ENCODE results near the gene SEZ6L2.
"Not testable (repeated sequence)": the region's sequence is repeated elsewhere in the genome, so short reads cannot be mapped to it uniquely, and the experiment has no call there.

SEZ6L2 gene

DNA sequence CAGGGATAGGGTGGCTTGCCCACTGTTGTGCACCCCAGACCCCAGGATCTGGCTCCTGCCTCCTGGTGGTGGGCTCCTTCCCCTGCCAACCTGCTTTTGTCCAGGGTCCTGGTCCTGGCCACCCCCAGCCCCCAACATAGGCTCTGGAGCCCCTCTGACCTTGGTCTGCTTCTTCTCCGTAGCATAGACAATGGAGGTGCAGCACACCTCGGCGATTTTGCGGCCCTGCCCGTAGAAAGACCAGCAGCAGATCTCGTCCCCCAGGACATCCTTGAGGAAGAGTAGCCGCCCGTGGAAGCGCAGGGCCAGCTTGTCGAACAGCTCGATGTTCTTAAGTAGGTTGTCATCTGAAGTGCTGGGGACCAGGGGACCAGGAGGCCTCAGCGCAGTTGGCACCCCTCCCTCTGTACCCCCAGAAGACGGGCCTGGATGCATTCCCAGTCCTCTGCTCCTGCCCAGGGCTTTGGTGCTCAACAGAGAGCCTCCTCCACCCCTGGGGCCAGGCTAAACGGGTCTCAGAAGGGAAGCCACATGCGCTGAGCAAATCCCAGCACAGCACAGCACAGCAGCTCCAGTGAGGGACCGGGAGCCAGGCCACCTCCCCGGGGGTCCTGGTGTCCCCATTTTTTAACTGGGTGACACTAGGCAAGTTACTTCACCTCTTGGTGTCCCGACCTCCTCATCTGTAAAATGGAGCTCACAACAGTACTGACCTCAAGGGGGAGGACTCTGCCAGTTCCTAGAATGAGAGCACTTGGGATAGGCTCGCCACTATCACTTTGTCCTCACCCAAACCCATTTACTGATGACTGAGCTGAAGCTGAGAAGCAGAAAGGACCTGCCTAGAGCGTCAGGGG, 11.7 kb upstream of the SEZ6L2 start:
- DNase-seq, result no peak

DNA sequence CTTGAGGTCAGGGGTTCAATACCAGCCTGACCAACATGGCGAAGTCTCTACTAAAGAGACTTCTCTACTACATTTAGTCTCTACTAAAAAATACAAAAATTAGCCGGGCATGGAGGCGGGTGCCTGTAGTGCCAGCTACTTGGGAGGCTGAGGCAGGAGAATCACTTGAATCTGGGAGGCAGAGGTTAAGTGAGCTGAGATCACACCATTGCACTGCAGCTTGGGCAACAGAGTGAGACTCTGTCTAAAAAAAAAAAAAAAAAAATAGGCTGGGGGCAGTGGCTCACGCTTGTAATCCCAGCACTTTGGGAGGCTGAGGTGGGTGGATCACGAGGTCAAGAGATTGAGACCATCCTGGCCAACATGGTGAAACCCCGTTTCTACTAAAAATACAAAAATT, 10.5 kb upstream of the SEZ6L2 start:
- DNase-seq, result not testable (repeated sequence)

DNA sequence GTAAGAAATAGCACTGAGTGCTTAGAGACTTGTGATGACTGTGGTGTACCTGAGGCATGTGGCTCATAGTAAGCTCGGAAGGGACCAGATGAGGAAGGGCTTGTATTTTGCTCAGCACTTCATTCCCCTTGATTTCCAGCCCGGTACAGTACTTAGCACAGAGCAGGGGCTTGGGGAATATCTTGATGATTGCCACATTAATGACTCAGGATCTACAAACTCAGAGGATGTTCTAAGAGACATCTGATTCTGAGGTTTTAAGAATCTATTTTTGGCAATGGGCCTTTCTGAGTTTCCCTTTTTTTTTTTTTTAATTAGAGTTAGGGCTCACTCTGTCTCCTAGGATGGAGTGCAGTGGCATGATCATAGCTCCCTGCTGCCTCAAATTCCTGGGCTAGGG, 10.0 kb upstream of the SEZ6L2 start:
- DNase-seq, result no peak

DNA sequence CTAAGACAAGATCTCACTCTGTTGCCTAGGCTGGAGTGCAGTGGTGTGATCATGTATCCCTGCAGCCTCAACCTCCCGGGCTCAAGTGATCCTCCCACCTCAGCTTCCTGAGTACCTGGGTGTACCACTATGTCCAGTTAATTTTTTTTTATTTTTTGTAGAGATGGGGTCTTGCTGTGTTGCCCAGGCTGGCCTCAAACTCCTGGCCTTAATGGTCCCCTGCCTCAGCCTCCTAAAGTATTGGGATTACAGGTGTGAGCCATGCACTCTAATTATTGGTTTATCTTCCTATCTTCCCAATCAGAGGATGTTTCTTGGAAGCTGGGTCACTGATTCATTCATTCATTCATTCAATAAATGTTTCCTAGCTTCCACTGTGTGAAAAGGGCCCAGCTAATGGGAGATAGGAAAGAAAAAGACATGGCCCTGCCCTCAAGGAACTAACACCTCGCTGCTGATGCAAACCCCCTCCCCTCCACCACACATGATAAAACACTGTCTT, 9.4 kb upstream of the SEZ6L2 start:
- no peak for DNase-seq

DNA sequence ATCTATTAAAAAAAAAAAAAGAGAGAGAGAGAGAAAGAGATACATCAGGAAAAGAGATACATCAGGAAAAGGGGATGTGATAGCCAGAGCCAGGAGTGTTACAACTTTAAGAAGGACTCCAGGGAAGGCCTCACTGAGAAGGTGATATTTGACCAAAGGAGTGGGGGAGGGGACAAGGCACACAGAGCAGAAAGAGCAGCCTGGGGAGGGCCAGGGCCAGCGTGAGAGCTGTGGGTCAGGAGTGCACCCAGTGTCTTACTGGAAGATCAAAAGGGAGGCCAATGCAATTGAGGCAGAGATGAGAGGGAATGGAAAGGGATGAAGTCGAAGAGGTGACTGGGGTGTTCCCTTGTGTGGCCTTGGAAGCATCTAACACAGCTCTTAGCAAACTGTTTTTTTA, 8.6 kb upstream of the SEZ6L2 start:
- DNase-seq, result no peak

DNA sequence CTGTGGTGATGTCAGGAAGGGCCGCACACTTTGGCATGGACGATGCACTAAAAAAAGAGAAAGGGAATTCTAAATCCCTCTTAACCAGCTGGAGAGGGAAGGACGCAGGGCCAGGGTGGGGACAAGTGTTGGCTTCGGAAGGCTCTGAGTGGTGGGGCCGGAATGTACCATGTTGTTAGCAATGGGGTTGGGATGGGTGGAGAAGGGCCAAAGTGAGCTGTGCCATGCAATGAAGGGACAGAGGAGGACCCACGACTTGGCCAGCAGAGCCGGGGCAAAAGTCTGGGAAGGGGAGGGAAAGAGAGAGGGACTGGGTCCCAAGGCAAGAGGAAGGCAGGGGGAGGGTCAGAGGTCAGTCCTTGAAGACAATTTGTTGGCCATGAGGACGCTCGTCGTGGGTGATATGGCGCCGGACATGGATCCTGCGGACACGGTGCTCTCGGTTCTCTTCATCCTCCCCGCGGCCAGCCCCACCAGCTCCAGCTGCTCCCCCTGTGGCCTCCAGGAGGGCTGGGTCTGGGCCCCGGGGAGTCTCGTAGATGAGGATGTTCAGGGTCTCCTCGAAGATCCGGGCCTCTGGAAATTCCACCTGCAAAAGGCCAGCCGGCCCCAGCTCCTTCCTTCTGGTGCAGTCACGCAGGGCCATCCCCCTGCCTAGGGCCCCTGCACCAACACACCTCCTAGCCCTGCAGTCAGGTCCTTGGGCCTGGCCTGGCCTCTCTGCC, 7.3 kb upstream of the SEZ6L2 start:
- DNase-seq, result no peak

DNA sequence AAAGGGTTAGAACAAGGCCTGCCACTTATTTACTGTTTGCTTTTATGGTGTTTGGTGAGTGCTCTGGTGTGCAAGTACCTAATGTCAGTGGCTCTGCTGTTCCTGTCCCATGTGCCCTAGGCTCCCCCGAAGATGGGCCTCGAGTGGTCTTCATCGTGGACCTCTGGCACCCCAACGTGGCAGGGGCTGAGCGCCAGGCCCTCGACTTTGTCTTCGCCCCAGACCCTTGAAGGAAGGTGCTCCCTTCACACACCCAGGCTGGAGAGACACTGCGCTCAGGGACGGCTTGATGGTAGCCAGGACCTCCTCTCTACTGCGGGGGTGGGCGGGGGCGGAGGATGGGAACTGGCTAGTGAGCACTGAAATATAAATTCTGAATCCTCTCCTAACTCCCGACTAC, 6.3 kb upstream of the SEZ6L2 start:
- no peak for DNase-seq

DNA sequence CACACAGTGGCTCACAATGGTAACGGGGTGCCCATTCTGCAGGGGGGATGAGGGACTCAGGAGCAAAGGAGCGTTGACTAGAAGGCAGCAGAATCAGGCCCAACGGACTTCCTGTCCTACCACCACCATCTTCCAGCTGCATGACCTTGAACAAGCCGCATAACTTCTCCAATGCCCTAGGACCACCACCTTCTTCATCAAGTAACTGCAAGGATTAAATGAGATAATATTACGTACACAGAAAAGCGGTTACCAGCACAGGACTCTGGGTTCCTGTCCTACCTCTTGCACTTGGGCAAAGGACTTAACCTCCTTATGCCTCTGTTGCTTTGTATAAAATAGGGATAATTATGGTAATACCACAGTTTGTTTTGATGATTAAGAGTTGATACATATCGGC, 5.6 kb upstream of the SEZ6L2 start:
- DNase-seq, result no peak

DNA sequence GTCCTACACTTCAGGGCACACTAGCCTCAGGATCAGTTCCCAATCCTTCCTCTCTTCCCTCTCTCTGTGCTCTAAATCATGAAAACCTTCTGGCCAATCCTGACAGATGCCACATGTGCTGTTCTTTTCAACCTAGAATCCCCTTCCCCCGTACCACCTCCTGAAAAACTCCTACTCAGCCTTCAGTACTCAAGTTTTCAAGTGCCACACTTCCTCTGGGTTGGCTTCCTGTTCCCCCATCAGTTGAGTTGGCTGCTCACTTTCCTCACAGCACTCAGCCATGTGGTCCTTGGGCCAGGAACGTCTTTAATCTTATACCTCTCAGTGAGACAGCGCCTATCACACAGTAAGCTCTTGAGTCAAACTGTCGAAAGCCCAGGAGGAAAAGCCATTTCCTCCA, 4.2 kb upstream of the SEZ6L2 start:
- DNase-seq, result no peak

DNA sequence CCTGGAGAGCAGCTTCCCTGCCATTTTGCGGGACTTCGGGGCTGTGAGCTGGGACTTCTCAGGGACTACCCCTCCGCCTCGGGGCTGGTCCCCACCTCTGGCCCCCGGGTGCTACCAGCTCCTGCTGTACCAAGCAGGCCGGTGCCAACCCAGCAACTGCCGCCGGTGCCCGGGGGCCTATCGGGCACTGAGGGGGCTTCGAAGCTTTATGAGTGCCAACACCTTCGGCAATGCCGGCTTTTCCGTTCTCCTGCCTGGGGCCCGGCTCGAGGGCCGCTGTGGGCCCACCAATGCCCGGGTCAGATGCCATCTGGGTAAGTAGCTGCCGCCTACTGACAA, 2.2 kb upstream of the SEZ6L2 start:
- no peak for DNase-seq

DNA sequence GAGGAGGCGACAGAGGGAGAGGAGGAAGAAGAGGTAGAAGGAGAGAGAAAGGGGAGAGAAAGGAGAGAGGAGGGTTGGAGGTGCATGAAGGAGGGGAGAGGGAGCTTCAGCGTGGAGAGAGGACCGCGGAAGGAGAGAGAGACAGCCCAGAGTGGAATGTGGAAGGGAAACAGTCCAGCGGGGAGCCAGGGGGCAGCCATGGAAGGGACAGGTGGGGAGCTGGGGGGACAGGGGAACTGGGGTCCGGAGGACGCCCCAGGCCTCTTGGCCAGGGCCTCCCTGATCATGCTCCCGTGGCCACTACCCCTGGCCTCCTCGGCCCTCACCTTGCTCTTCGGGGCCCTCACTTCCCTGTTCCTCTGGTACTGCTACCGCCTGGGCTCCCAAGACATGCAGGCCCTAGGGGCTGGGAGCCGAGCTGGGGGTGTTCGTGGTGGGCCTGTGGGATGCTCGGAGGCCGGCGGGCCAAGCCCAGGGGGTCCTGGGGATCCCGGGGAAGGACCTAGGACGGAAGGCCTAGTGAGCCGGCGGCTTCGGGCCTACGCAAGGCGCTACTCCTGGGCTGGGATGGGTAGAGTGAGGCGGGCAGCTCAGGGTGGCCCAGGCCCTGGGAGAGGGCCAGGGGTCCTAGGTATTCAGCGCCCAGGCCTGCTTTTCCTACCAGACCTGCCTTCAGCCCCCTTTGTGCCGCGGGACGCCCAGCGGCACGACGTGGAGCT, 1.7 kb upstream of the SEZ6L2 start:
- DNase-seq, result peak in 2 of 56 donors; percentile 18 to 33

DNA sequence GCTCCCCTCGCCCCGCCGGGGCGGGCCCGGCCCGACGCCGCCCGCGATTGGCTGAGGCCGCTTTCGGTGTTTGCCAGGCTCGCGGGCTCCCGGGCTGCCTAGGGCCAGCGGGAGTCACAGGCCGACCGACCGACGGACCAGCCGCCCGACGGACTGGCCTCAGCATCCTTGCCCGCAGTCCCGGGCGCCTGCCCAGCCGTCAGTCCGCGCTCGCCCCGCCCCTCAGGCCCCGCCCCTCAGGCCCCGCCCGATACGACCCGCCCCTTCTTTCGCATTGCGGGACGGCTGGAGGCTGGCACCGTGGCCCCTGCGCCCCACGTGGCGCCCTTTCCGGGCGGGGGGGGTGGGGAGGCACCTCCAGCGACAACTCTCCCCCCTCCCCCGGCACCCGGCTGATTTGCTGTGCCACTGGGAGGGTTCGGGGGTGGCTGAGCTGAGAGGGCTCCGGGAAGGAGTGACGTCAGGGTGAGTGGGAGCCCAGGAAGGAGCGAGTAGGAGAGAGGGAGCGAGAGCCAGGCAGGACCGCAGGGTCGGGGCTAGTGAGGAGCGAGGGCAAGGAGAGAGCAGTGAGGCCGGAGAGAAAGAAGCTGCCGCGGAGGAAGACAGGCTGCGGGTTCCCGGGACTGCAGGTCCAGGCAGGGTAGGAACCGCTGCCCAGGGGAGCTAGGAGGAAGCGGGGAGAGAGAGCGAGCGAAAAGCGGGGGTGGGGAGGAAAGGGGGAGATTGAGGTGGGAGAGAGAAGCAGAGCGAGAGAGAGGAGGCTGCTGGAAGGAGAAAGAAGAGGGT, 945 bp upstream of the SEZ6L2 start, which contains the start of gene ASPHD1:
Gene ASPHD1 (plus strand): TSS at position 387 of the 786 bp plus-strand sequence. CDS start 484 bp downstream, outside the sequence.
- DNase-seq, result peak; percentile 69 to 100 (median 90)

DNA sequence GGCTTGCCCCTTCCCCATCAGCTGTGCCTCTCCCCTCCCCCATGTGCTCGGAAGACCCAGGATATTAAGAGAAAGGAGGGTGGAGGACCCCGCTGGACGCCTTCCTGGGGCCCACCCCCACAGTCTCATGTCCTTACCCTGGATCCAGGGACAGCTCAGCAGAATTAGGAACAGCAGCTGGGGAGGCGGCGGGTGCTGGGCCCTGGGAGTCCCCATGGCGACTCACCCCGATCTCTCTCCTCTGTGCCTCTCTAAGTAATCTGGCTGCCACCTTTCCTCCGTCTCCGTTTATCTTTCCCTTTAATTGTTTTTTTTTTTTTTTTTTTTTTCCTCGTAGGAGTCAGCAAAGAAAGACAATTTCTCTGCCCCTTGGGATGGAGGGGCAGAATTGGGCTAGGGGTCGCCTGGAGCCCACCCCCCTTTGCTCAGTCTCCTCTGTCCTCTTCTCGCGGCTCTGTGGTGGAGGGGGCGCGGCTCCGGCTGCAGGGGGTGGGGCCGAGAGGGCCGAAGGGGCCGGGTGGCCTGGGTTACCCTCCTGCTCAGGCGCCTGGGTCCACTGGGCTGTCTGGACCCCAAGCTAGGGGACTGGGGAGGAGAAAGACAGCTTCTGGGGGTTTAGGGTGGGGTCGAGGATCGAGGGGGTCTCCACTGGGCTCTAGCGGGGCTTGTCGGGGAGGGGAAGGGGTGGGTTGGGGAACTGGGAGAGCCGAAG, 390 bp downstream of the SEZ6L2 start:
- peak in 4 of 56 donors; percentile 47 to 57 (median 54) for DNase-seq

DNA sequence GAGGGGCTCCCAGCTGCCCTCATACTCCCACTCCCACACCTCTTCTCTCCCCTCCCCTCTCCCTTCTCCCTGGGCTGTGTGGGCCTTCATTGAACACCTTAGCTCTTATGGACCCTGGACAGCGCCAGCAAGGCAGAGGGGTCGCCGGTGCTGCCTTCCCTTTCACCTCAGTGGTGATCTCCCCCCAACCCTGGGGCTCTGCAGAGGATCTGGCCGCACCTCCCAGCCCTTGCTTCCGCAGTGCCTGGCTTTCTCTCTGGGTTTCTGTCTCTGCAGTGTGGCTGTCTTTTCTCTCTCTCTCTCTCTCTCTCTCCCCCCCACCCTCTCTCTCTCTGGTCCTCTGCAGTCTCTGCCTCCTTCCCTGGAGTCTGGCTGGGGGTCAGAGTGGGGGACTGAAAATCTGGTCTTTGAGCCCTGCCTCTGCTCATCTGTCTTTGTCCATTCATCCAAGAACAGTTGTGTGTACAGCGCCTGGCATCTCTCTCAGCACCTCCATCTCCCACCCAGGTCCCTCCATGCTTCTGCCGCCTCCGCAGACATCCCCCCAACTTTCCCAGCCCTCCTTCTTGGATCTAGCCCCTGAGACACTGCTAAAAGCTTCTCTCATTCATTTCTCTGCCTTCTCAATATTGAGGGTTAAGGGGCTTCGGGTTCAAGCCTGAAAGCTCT, 1.1 kb downstream of the SEZ6L2 start:
- no peak for DNase-seq

DNA sequence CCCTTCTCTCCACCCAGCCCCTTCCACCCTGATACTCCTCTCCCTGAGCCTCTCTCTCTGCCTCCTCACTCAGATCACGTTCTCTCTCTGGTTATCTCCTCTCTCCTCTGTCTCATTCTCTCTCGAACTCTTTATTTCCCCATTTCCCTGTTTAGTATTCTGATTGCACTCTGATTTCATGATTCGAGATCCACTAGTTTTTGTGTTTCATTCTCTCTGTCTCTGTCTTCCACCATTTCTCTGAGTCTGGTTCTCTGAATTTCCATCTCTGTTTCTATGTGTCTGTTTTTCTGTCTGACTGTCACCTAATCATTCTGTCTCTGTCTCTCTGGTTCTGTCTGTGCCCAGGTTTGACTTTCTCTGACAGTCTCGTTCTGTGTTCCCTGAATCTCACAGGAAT, 2.0 kb downstream of the SEZ6L2 start:
- no peak for DNase-seq

DNA sequence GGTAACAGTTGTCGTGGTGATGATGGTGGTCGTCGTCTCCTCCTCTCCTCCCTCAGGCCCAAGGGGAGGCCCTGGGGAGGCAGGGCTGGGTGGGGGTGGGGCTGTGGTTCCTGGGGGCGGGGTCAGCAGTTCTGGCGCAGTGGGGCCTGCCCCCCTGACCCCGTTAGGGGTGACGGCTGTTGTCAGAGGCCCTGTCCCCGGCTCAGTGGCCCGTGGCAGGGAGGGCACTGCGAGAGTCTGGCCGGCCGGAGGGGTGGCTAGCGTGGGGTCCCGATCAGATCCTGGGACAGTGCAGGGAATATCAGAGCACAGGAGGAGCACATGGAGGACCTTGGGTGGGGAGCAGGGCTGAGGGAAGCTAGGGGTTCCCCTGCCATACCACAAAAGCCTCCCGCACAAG, 2.5 kb downstream of the SEZ6L2 start:
- DNase-seq, result no peak

DNA sequence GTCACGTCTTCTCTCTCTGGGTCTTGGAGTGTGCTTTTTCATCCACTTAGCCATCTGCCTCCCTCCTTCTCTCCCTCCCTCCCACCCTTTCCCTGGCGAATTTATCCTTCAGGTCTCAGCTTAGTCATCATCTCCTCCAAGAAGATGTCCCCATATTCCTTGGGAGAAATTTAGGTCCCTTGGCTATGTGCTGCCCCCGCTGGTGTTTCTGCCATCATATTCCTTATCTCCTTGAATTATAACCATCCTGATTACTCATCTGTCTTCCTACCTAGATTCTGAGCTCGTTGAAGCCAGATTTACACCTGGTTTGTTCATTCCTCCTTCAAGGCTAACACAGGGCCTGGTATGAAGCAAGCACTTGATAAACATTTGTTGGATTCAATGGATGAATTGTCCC, 5.0 kb downstream of the SEZ6L2 start:
- no peak for DNase-seq

DNA sequence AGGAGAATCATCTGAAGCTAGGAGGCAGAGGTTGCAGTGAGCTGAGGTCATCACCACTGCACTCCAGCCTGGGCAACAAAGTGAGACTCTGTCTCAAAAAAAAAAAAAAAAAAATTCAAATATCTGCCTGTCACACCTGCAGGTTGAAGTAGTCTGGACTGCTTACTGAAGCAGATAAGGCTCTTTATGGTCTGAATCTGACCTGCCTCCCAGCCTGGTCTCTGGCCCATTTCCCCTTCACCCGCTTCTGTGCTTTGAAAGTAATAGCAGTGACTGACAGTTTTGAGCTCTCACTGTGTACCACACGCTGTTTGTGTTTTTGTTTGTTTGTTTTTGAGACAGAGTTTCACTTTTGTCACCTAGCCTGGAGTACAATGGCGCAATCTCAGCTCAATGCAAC, 5.8 kb downstream of the SEZ6L2 start:
- no peak for DNase-seq

DNA sequence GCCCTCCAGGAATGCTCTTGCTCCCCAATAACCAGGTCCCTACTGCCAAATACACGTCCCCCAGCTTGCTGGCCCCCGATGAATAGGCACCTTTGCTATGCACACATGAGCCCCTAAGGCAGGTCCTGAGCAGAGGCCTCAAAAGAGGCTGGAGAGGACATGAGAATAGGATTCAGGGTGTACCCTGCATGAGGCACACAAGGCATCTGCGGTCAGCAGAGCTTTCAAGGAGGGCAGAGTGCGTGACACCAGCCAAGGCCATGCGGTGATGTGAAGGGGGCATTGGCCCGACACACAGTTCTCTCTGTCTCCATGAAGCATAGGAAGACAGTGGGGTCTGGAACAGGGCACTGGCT, 6.9 kb downstream of the SEZ6L2 start:
- DNase-seq, result no peak
